HepG2 (cell line): ENCODE measurements around the gene CEP97. TPM values are rescaled to one million over a fixed set of nuclear protein-coding genes. Genes with fewer than 3 reads are reported as not detected.
A peak's percentile ranks its signal among the peaks of the same experiment; 100 is the strongest.

Source experiments
- CEBPG ChIP-seq: IDR thresholded peaks from 2 replicates; pipeline ENCODE4 v1.6.1; 2016
- EEA1 ChIP-seq: sonication (generic); formaldehyde crosslinking; IDR thresholded peaks from 2 replicates; pipeline ENCODE4 v1.5.1; 2020; ENCODE audit warnings: mild to moderate bottlenecking, missing genetic modification reagents, borderline replicate concordance
- HMG20B ChIP-seq: conservative IDR thresholded peaks from 2 replicates; pipeline ENCODE4 v1.6.1; 2016; ENCODE audit warnings: missing genetic modification reagents, missing compliant biosample characterization
- HNF4G ChIP-seq, 2 experiments: sonication (generic) in 1 of 2; formaldehyde crosslinking in 1 of 2; IDR thresholded peaks; 2 replicates each; pipeline versions ENCODE4 v1.4.0 to v1.6.1; 2011 to 2020; ENCODE audit warnings: borderline replicate concordance in 2 of 2, low read depth in 2 of 2, mild to moderate bottlenecking in 2 of 2, low read length in 1 of 2, missing genetic modification reagents in 1 of 2, moderate library complexity in 1 of 2
- KLF9 ChIP-seq: IDR thresholded peaks from 2 replicates; pipeline ENCODE4 v1.6.1; 2016; ENCODE audit warnings: low read depth
- MTF1 ChIP-seq: sonication (generic); formaldehyde crosslinking; IDR thresholded peaks from 2 replicates; pipeline ENCODE4 v1.5.0; 2020; ENCODE audit warnings: missing genetic modification reagents
- NR3C1 ChIP-seq: sonication (generic); formaldehyde crosslinking; IDR thresholded peaks from 2 replicates; pipeline ENCODE4 v1.4.0; 2020; ENCODE audit warnings: missing genetic modification reagents
- PRMT3 ChIP-seq: sonication (generic); formaldehyde crosslinking; IDR thresholded peaks from 2 replicates; pipeline ENCODE4 v1.8.1; 2022; ENCODE audit warnings: low read depth, mild to moderate bottlenecking, moderate library complexity, missing genetic modification reagents, borderline replicate concordance
- RCOR2 ChIP-seq: IDR thresholded peaks from 2 replicates; pipeline ENCODE4 v1.6.1; 2016; ENCODE audit warnings: missing biosample characterization, missing genetic modification reagents
- SOX13 ChIP-seq, 3 experiments: fragments of 450-650 bp in 1 of 3; sonication (generic) in 1 of 3; formaldehyde crosslinking in 1 of 3; IDR thresholded peaks in 2 of 3; conservative IDR thresholded peaks in 1 of 3; 2 replicates each; pipeline versions ENCODE4 v1.5.0 to v1.6.1; 2016 to 2020; ENCODE audit warnings: antibody characterized with exemption in 1 of 3, mild to moderate bottlenecking in 1 of 3, missing compliant biosample characterization in 1 of 3, missing genetic modification reagents in 1 of 3, moderate library complexity in 1 of 3
- SRSF4 ChIP-seq: fragments of 200-400 bp; formaldehyde crosslinking; IDR thresholded peaks from one replicate; pipeline ENCODE4 v1.6.1; 2018; ENCODE audit warnings: mild to moderate bottlenecking, low read depth, low read length, moderate library complexity; ENCODE audit not compliant: poor library complexity, severe bottlenecking
- TEF ChIP-seq: sonication (generic); formaldehyde crosslinking; IDR thresholded peaks from 2 replicates; pipeline ENCODE4 v1.5.0; 2020; ENCODE audit warnings: missing genetic modification reagents
- TFDP2 ChIP-seq: sonication (generic); formaldehyde crosslinking; IDR thresholded peaks from 2 replicates; pipeline ENCODE4 v1.4.0; 2020; ENCODE audit warnings: missing genetic modification reagents
- THAP8 ChIP-seq: sonication (generic); formaldehyde crosslinking; IDR thresholded peaks from 2 replicates; pipeline ENCODE4 v1.5.1; 2020; ENCODE audit warnings: missing genetic modification reagents, mild to moderate bottlenecking, borderline replicate concordance
- TRIM24 ChIP-seq: sonication (generic); formaldehyde crosslinking; IDR thresholded peaks from 2 replicates; pipeline ENCODE4 v1.8.0; 2022; ENCODE audit warnings: mild to moderate bottlenecking, missing genetic modification reagents
- U2AF2 ChIP-seq: fragments of 200-400 bp; formaldehyde crosslinking; IDR thresholded peaks from 2 replicates; pipeline ENCODE4 v1.6.1; 2017; ENCODE audit warnings: low read depth, mild to moderate bottlenecking, low read length
- ZNF136 ChIP-seq: sonication (generic); formaldehyde crosslinking; IDR thresholded peaks from 2 replicates; pipeline ENCODE4 v1.8.1; 2022; ENCODE audit warnings: low read depth, mild to moderate bottlenecking, moderate library complexity, missing genetic modification reagents
- ZNF503 ChIP-seq: sonication (generic); formaldehyde crosslinking; IDR thresholded peaks from 2 replicates; pipeline ENCODE4 v1.4.0; 2020; ENCODE audit warnings: missing genetic modification reagents
- ZNF629 ChIP-seq: sonication (generic); formaldehyde crosslinking; conservative IDR thresholded peaks from 2 replicates; pipeline ENCODE4 v1.5.0; 2020; ENCODE audit warnings: missing genetic modification reagents
- ZNF709 ChIP-seq: sonication (generic); formaldehyde crosslinking; IDR thresholded peaks from 2 replicates; pipeline ENCODE4 v1.5.0; 2020; ENCODE audit warnings: mild to moderate bottlenecking, missing genetic modification reagents
- ZNF749 ChIP-seq: sonication (generic); formaldehyde crosslinking; IDR thresholded peaks from 2 replicates; pipeline ENCODE4 v1.8.0; 2022; ENCODE audit warnings: mild to moderate bottlenecking, missing genetic modification reagents, moderate library complexity, borderline replicate concordance
- polyA plus RNA-seq, 8 experiments: library from polyadenylated mRNA; depleted of rRNA in 3 of 8; stranded (reverse) in 7 of 8; unstranded in 1 of 8; fragments of >200 nt; fragmentation: Illumina TruSeq in 4 of 8; extraction: Trizol in 4 of 8; gene quantifications; 2 replicates each; pipeline versions ENCODE4 v1.2.1 to v1.2.3, GENCODE V29; 2011 to 2016; ENCODE audit warnings: low read depth in 4 of 8, missing spikeins in 1 of 8, mixed read lengths in 1 of 8; ENCODE audit not compliant: insufficient read depth in 1 of 8
- total RNA-seq, 5 experiments: library from RNA; depleted of rRNA; stranded (reverse); fragments of >200 nt; fragmentation: Illumina TruSeq; extraction: Trizol; gene quantifications; 2 replicates each; pipeline ENCODE4 v1.2.3, GENCODE V29; 2016; ENCODE audit warnings: low read depth in 1 of 5

The CEP97 gene
- total and polyA plus RNA-seq, 2 of the 13 experiments (the other 11 are each of a cell fraction or from before 2014, with no cell fraction given), result 0.99 to 6.5 TPM

- TF ChIP-seq TEF (CRISPR knock-in tag) (no peak), U2AF2 (no peak), EEA1 (no peak), SRSF4 (no peak), HMG20B (CRISPR knock-in tag) (no peak), KLF9 (CRISPR knock-in tag) (no peak), PRMT3 (CRISPR knock-in tag) (no peak), ZNF749 (0 out of 2 replicates have a peak, but pooled peaks have one; percentile 44), ZNF136 (CRISPR knock-in tag) (no peak), TFDP2 (peak; percentile 88), ZNF503 (CRISPR knock-in tag) (no peak), RCOR2 (CRISPR knock-in tag) (no peak), HNF4G (IDR thresholded peaks at IDR 0.05; ENCODE audit: borderline replicate concordance, low read depth, low read length) (no peak), HNF4G (CRISPR knock-in tag; IDR thresholded peaks at IDR 0.05; ENCODE audit: borderline replicate concordance, low read depth) (no peak), MTF1 (no peak), SOX13 (IDR thresholded peaks at IDR 0.05) (no peak), SOX13 (CRISPR knock-in tag; conservative IDR thresholded peaks at IDR 0.05 in 1 of 2, IDR thresholded peaks at IDR 0.05 in 1 of 2) (no peak; a peak in 1 of 4 replicates), THAP8 (CRISPR knock-in tag) (no peak; the same call in 1 of the 2 replicates), NR3C1 (CRISPR knock-in tag) (no peak), TRIM24 (CRISPR knock-in tag) (no peak), ZNF709 (CRISPR knock-in tag) (no peak), ZNF629 (no peak), CEBPG (CRISPR knock-in tag) (no peak)
Measured at GRCh38 chr3:101724329-101725193, at the start of gene CEP97 (continued).
